Right atrium auricular region (tissue), 2 donors: ENCODE data around the gene PPP2R5B. TPM values are rescaled to one million over a fixed set of nuclear protein-coding genes. Genes with fewer than 3 reads are reported as not detected.

Experiments
- DNase-seq: peaks from one replicate; pipeline ENCODE4 v3.0.0-alpha.2; 2019; ENCODE audit warnings: low spot score
- H3K27ac ChIP-seq, 2 donors: fragments of 200-600 bp; sonication (generic); 1 replicate in 1 of 2; 2 replicates in 1 of 2; pipeline ENCODE4 v1.5.1; 2016 to 2019
- H3K27me3 ChIP-seq, 2 donors: fragments of 200-600 bp; sonication (generic); one replicate each; pipeline versions ENCODE4 v1.5.1 to v1.6.0; 2017 to 2019
- H3K36me3 ChIP-seq: fragments of 200-600 bp; sonication (generic); one replicate; pipeline ENCODE4 v1.5.1; 2016
- H3K4me1 ChIP-seq, 2 donors: fragments of 200-600 bp; sonication (generic); one replicate each; pipeline versions ENCODE4 v1.5.1 to v1.6.0; 2017 to 2019
- H3K4me3 ChIP-seq, 2 donors: fragments of 200-600 bp; sonication (generic); 1 replicate in 1 of 2; 2 replicates in 1 of 2; pipeline ENCODE4 v1.5.1; 2017 to 2019; ENCODE audit warnings: mild to moderate bottlenecking in 1 of 2, moderate library complexity in 1 of 2
- H3K9me3 ChIP-seq, 2 donors: fragments of 200-600 bp; sonication (generic); one replicate each; pipeline ENCODE4 v1.5.1; 2019
- CTCF ChIP-seq, 2 donors: fragments of 200-600 bp; sonication (generic); IDR thresholded peaks; one replicate each; pipeline ENCODE4 v1.5.1; 2019; ENCODE audit warnings: antibody characterized with exemption in 2 of 2
- total RNA-seq, 2 donors: library from RNA; depleted of rRNA; stranded (reverse); fragments of >200 nt; gene quantifications; one replicate each; pipeline ENCODE4 v1.1.0, GENCODE V29; 2016

PPP2R5B gene
- total RNA-seq, 2 donors from 2014 or later, result 21.5 to 23.0 TPM

- no peak for TF ChIP-seq CTCF (IDR thresholded peaks at IDR 0.05)
- H3K4me3 ChIP-seq, result no peak overlapping the region
- H3K27me3 ChIP-seq, result no peaks in the 10 kb centered on the region
- no peaks in the 10 kb centered on the region for H3K9me3 ChIP-seq
- H3K4me1 ChIP-seq, result no peaks in the 10 kb centered on the region
- H3K36me3 ChIP-seq, result peaks cover 61% of the 10 kb centered on the region
- no peak overlapping the region for H3K27ac ChIP-seq
- DNase-seq, result no peak
These were observed 8.9 kb downstream of the PPP2R5B start for GRCh38 chr11:64933213-64933934.

GRCh38 chr11:64933935-64934681, 9.6 kb downstream of the PPP2R5B start:
- Histone ChIP-seq H3K27ac (no peak overlapping the region), H3K4me3 (no peak overlapping the region), H3K4me1 (no peaks in the 10 kb centered on the region), H3K9me3 (no peaks in the 10 kb centered on the region), H3K27me3 (no peaks in the 10 kb centered on the region), H3K36me3 (peaks cover 53% of the 10 kb centered on the region)
- TF ChIP-seq CTCF (IDR thresholded peaks at IDR 0.05), result no peak
- DNase-seq, result no peak

- no peak for TF ChIP-seq CTCF (IDR thresholded peaks at IDR 0.05)
- Histone ChIP-seq H3K27ac (no peak overlapping the region), H3K27me3 (no peaks in the 10 kb centered on the region), H3K9me3 (no peaks in the 10 kb centered on the region), H3K4me3 (no peak overlapping the region), H3K4me1 (no peaks in the 10 kb centered on the region), H3K36me3 (peaks cover 46% of the 10 kb centered on the region)
- no peak for DNase-seq
These were observed 10.3 kb downstream of the PPP2R5B start for GRCh38 chr11:64934682-64935358.

- DNase-seq, result no peak
- no peaks in the 10 kb centered on the region for H3K9me3 ChIP-seq
- H3K4me3 ChIP-seq, result no peak within 1 kb of the TSS
- H3K4me1 ChIP-seq, result no peaks in the 10 kb centered on the region
- H3K27me3 ChIP-seq, result no peaks in the 10 kb centered on the region
- no peak within 1 kb of the TSS for H3K27ac ChIP-seq
- no peak for TF ChIP-seq CTCF (IDR thresholded peaks at IDR 0.05)
- H3K36me3 ChIP-seq, result peaks cover 39% of the 10 kb centered on the region
These were observed 11.0 kb downstream of the PPP2R5B start, which contains the start of gene GPHA2 for GRCh38 chr11:64935359-64936081. Gene GPHA2 (minus strand): TSS chr11:64935893. CDS start chr11:64935460, 433 bp downstream.

GRCh38 chr11:64936539-64936938, 12.1 kb downstream of the PPP2R5B start:
- TF ChIP-seq CTCF (IDR thresholded peaks at IDR 0.05), result no peak
- DNase-seq, result no peak
- Histone ChIP-seq H3K27ac (no peak overlapping the region), H3K36me3 (peaks cover 29% of the 10 kb centered on the region), H3K4me3 (no peak overlapping the region), H3K27me3 (no peaks in the 10 kb centered on the region), H3K4me1 (no peaks in the 10 kb centered on the region), H3K9me3 (no peaks in the 10 kb centered on the region)
